ENCODE data around the gene LINC00237. TPM values are rescaled to one million over a fixed set of nuclear protein-coding genes. Genes with fewer than 3 reads are reported as not detected.

The LINC00237 gene
- polyA plus RNA-seq, 1 experiment: not detected

DNA sequence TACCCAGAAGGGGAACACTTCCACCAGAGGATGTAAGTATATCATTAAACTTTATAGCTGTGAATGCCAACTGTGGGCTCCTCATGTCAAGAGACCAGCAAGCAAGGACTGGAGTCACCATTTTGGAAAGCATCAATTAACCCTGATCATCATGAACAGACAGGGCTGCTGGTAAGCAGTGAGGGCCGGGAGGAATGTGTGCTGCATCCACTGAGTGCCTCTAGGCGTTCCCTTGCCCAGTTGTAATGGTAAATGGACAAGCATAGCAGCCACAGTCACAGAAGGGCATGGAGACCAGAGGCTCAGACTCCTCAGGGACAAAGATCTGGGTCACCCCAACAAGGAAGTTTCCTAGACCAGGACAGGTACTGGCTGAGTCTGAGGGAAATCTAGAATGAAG, 23.6 kb downstream of the LINC00237 start:
- Histone ChIP-seq H3K27ac (ENCODE audit: low read depth, low read length) (no peak overlapping the region), H3K27me3 (ENCODE audit: control insufficient read depth, insufficient read depth, low read length) (peaks cover 2% of the 10 kb centered on the region), H3K9me3 (ENCODE audit: control insufficient read depth, insufficient read depth, low read length) (no peaks in the 10 kb centered on the region), H3K4me3 (ENCODE audit: low read depth, low read length) (no peak overlapping the region)
- DNase-seq (ENCODE audit: low read depth, low spot score): no peak
- POLR2A ChIA-PET: no interaction called here
- TF ChIP-seq, protein P1, sequence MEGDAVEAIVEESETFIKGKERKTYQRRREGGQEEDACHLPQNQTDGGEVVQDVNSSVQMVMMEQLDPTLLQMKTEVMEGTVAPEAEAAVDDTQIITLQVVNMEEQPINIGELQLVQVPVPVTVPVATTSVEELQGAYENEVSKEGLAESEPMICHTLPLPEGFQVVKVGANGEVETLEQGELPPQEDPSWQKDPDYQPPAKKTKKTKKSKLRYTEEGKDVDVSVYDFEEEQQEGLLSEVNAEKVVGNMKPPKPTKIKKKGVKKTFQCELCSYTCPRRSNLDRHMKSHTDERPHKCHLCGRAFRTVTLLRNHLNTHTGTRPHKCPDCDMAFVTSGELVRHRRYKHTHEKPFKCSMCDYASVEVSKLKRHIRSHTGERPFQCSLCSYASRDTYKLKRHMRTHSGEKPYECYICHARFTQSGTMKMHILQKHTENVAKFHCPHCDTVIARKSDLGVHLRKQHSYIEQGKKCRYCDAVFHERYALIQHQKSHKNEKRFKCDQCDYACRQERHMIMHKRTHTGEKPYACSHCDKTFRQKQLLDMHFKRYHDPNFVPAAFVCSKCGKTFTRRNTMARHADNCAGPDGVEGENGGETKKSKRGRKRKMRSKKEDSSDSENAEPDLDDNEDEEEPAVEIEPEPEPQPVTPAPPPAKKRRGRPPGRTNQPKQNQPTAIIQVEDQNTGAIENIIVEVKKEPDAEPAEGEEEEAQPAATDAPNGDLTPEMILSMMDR (IDR thresholded peaks at IDR 0.05; ENCODE audit: low read depth, low read length): no peak
- CTCF ChIA-PET: no interaction called here

DNA sequence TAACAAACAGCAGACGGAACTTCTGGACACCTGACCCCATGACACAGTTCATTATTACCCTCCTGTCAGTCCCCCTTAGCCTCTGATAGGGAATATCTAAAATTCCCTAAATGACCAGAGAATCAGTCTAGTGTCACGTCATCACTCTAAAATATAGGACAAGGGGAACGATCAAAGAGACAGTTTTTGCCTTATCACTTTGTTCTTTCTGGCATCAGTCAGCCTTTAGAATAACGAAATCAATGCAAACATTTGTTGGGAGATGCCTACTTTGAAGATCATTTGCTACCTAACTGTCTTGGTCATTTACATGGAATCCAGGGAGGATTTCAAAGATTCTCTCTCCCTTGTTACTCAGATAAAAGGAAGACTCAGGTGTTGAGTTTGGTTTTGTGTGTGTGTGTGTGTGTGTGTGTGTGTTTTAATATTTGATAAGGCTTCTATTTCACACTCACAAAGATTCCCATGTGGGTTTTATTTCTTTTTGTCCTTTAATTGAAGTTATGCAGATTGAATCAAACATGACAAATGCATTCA, 28.3 kb downstream of the LINC00237 start:
- POLR2A ChIA-PET: no interaction called here
- Histone ChIP-seq H3K27me3 (ENCODE audit: control insufficient read depth, insufficient read depth, low read length) (no peaks in the 10 kb centered on the region), H3K4me3 (ENCODE audit: low read depth, low read length) (no peak overlapping the region), H3K27ac (ENCODE audit: low read depth, low read length) (no peak overlapping the region), H3K9me3 (ENCODE audit: control insufficient read depth, insufficient read depth, low read length) (no peaks in the 10 kb centered on the region)
- CTCF ChIA-PET: no interaction called here
- DNase-seq (ENCODE audit: low read depth, low spot score): no peak
- TF ChIP-seq, protein P1 (IDR thresholded peaks at IDR 0.05; ENCODE audit: low read depth, low read length): no peak

DNA sequence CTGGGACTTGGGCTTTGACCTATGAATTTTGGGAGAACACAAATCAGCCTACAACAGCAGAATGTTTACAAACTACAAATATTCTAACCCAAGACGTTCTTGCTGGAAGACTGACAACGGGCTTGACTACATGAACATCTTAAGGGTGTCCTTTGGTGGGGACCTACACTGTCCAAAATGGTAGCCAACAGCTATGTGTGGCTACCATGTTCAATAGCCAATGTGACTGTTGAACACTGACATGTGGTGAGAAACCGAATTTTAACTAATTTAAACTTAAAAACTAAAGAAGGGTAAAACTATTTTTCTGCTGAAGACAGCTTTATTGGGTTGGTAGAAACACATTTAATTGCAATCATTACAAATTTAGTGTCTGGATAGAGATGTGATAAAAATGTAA, 30.1 kb downstream of the LINC00237 start:
- no peaks in the 10 kb centered on the region for H3K9me3 ChIP-seq (ENCODE audit: control insufficient read depth, insufficient read depth, low read length)
- no peak overlapping the region for H3K4me3 ChIP-seq (ENCODE audit: low read depth, low read length)
- POLR2A ChIA-PET: no interaction called here
- no peak overlapping the region for H3K27ac ChIP-seq (ENCODE audit: low read depth, low read length)
- DNase-seq (ENCODE audit: low read depth, low spot score): no peak
- TF ChIP-seq, protein P1 (IDR thresholded peaks at IDR 0.05; ENCODE audit: low read depth, low read length): no peak
- CTCF ChIA-PET: interaction anchor here (1.3 kb wide), 1 partner anchor 239 kb away, joined by 3 read pairs; no protein-coding TSS in a partner anchor
- H3K27me3 ChIP-seq (ENCODE audit: control insufficient read depth, insufficient read depth, low read length): no peaks in the 10 kb centered on the region

DNA sequence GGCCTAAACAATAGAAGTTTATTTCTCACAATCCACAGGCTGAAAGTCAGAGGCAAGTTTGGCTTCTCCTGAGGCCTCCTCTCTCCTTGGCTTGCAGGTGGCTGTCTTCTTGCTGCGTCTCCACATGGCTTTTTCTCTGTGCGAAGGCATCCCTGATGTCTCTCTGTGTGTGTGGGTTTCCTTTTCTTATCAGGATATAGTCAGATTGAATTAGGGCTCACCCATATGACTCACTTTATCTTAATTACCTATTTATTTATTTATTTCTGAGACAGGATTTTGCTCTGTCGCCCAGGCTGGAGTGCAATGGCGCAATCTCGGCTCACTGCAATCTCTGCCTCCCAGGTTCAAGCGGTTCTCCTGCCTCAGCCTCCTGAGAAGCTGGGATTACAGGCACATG, 30.7 kb downstream of the LINC00237 start:
- TF ChIP-seq, protein P1 (IDR thresholded peaks at IDR 0.05; ENCODE audit: low read depth, low read length): no peak
- Histone ChIP-seq H3K27ac (ENCODE audit: low read depth, low read length) (no peak overlapping the region), H3K27me3 (ENCODE audit: control insufficient read depth, insufficient read depth, low read length) (no peaks in the 10 kb centered on the region), H3K4me3 (ENCODE audit: low read depth, low read length) (no peak overlapping the region), H3K9me3 (ENCODE audit: control insufficient read depth, insufficient read depth, low read length) (no peaks in the 10 kb centered on the region)
- no peak for DNase-seq (ENCODE audit: low read depth, low spot score)
- CTCF ChIA-PET: interaction anchor here (1.3 kb wide), 1 partner anchor 238 kb away, joined by 3 read pairs; no protein-coding TSS in a partner anchor
- POLR2A ChIA-PET: no interaction called here

DNA sequence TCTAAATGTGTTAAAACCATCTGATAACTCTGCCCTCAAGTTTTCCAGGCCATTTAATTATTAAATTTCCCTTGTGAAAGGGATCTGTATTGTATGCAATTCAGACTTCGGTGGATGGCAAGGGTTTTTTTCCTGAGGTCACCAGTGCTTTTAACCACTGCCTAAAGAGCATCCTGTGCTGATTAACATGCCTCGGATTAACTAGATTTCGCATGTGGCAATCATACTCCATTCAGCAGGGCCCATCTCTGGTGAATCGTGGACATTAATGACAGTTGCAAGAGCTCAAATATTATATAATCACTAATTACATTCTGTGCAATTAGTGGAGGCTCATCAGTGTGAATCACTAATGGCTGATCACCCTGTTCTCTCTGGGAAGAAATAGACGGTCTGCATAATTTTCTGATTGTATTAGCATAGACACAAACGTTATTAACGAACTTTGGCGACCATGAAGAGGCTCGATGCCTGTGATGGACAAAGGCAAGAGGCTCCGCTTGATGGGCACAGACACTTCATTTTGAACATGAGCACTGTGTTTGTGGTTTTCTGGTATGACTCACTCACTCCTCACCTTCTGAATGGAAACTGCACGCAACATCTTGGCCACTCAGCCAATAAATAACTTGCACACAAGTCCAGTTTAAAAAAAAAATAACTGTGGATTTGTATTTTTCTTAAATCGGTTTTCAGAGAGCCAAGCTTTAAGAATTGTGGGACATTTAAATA, 31.4 kb downstream of the LINC00237 start:
- no peak for DNase-seq (ENCODE audit: low read depth, low spot score)
- Histone ChIP-seq H3K4me3 (ENCODE audit: low read depth, low read length) (no peak overlapping the region), H3K9me3 (ENCODE audit: control insufficient read depth, insufficient read depth, low read length) (no peaks in the 10 kb centered on the region), H3K27ac (ENCODE audit: low read depth, low read length) (no peak overlapping the region), H3K27me3 (ENCODE audit: control insufficient read depth, insufficient read depth, low read length) (no peaks in the 10 kb centered on the region)
- TF ChIP-seq, protein P1 (IDR thresholded peaks at IDR 0.05; ENCODE audit: low read depth, low read length): no peak
- ChIA-PET POLR2A (no interaction called here), CTCF (no interaction called here)

All from AG04450 (cell line).